HuH-7 (cell line): Measurements from ENCODE around the gene CCL24.
"Not testable (repeated sequence)": the region's sequence is repeated elsewhere in the genome, so short reads cannot be mapped to it uniquely, and the experiment has no call there.

ENCODE experiments used
- DNase-seq: peaks from one replicate; pipeline ENCODE4 v3.0.0; 2011; ENCODE audit warnings: low spot score

CCL24 gene, protein sequence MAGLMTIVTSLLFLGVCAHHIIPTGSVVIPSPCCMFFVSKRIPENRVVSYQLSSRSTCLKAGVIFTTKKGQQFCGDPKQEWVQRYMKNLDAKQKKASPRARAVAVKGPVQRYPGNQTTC

DNA sequence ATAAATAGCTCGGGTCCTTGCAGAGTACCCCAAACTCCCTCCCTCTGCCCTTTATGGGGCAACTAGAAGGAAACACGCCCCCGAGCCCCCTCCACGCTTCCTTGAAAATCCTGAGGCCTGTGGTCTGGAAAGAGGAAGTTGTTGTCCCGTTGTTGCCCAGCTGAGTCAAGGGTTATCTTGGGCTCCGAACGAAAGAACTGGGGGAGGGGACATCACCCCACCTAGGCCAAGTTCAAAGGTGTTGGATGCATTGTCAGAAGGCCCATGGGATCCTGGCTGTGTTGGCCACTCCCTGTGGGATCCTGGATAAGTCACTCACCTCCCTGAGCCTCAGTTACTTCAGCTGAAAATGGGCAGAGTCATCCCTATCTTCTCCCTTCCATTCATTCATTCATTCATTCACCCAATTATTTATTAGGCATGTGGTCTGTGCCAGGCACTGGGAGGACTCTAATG lies at the start of gene CCL24:
Gene CCL24, minus strand, starts transcription at position 26 of the 456 bp plus-strand sequence. CDS start 91 bp downstream, outside the sequence.
- no peak for DNase-seq

DNA sequence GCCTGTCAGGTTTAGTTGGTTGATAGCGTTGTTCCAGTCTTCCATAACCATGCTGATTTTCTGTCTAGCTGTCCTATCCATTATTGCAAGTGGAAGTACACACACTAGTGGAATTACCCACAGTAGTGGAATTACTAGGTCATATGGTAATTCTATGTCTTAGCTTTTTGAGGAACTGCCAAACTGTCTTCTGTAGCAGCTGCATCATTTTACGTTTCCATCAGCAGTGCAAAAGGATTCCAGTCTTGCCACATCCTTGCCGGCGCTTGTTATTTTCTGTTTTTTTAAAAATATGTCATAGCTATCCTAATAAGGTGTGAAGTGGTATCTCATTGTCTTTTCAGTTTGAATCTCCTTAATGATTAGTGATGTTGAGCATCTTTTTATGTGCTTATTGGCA lies 48.0 kb upstream of the CCL24 start:
- no peak for DNase-seq

DNA sequence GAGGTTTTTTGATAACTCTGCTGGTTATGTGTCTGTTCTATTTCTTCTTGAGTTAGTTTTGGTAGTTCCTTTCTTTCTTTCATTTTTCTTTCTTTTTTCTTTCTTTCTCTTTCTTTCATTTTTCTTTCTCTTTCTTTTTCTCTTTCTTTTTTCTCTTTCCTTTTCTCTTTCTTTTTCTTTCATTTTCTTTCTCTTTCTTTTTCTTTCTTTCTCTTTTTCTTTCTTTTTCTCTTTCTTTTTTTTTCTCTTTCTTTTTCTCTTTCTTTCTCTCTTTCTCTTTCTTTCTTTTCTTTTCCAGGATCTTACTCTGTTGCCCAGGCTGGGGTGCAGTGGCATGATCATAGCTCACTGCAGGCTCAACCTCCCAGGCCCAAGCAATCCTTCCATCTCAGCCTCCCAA lies 44.8 kb upstream of the CCL24 start:
- DNase-seq, result no peak

DNA sequence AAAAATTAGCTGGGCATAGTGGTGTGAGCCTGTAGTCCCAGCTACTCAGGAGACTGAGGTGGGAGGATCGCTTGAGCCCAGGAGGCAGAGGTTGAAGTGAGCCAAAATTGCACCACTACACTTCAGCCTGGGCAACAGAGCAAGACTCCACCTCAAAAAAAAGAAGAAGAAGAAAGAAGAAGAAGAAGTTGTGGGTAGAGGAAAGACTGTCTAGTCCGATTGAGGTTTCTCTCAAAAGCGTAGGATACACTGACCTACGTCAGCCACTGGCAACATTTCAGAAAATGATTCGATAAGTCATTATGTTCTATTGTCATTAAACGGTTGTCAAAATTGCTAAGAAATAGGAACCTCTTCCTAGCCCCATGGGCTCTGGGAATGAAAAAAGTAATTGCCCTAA lies 42.9 kb upstream of the CCL24 start:
- DNase-seq, result no peak

DNA sequence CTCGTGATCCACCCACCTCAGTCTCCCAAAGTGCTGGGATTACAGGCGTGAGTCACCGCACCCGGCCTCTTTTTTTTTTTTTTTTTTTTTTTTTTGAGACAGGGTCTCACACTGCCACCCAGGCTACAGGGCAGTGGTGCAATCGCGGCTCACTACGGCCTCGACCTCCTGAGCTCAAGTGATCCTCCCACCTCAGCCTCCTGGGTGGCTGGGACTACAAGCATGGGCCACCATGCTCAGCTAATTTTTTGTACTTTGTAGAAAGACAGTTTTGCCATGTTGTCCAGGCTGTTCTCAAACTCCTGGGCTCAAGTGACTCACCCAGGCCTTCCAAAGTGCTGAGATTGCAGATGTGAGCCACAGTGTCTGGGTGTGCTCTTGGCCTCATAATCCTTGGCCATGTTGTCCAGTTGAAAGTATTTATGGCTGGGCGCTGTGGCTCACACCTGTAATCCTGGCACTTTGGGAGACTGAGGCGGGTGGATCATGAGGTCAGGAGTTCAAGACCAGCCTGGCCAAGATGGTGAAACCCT lies 41.3 kb upstream of the CCL24 start:
- DNase-seq, result not testable (repeated sequence)

DNA sequence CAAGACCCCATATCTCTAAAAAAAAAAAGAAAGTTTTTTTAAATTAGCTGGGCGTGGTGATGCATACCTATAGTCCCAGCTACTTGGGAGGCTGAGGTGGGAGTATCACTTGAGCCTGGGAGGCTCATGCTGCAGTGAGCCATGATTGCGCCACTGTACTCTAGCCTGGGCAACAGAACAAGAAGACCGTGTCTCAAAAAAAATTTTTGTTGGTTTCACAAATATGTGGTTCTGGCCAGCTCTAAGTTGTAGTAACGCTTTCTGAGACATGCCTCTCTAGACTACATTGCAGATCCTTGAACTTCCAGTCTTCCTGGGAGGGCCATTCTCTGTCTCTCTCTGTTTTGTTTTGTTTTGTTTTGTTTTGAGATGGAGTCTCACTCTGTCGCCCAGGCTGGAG lies 40.6 kb upstream of the CCL24 start:
- no peak for DNase-seq

DNA sequence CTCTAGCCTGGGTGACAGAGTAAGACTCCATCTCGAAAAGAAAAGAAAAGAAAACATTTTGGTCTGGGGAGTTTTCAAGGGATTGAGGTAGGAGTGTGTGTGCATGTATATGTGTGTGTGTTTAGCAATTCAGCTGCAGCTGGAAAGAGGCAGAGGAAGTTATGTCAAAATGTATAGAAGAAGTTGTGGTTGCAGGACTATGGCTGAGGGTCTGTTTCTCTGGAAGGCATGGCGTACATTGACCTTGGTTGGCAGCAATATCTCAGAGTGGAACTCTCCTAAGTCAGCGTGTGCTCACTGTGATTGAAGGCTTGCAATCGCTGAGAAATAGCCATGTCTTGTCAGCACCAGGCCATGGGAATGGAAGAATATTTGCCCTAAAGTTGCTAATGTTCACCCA lies 36.6 kb upstream of the CCL24 start:
- DNase-seq, result no peak

DNA sequence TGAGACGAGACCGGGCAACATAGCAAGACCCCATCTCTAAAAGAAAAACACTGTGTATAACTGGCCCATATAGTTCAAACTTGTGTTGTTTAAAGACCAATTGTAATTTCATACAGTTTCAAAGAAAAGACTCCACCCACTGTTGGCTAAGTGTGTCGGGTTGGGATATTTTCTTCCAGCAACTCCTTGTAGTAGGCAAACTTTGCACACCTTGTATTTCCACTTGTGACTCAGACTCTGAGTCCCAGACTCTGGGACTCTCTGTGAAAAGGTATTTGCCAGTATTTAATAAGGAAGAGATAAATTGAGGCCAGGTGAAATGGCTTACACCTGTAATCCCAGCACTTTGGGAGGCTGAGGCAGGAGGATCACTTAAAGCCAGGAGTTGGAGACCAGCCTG lies 36.0 kb upstream of the CCL24 start:
- DNase-seq, result no peak

DNA sequence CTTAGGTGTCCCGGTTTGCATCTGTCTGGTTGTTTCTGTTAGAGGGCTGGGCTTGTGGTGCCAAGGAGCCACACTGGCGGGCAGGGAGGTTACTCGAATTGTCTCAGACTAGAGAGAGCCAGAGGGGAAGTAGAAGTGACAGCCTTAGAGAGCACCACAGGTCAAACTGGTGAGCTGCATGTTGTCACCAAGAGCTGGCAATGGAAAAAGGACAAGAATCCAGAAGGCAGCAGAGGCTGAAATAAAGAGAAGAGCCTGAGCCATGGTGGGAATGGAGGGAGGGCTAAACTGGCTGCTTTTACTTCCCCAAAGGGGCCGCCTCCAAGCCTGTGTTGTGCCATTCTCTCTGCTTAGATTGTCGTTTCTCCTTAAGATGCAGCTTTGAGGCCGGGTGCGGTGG lies 34.1 kb upstream of the CCL24 start:
- DNase-seq, result no peak

DNA sequence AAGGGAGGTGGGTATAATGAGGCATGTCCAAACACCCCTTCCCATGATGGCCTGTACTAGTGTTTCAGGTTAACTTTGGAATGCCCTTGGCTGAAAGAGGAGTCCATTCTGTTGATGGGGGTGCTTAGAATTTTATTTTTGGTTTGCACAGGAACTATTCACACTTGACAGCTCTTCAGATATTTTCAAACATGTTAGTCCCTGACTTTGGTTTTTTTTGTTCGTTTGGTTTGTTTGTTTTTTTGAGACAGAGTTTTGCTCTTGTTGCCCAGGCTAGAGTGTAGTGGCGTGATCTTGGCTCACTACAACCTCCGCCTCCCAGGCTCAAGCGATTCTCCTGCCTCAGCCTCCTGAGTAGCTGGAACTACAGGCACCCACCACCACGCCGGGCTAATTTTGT lies 31.5 kb upstream of the CCL24 start:
- DNase-seq, result not testable (repeated sequence)

DNA sequence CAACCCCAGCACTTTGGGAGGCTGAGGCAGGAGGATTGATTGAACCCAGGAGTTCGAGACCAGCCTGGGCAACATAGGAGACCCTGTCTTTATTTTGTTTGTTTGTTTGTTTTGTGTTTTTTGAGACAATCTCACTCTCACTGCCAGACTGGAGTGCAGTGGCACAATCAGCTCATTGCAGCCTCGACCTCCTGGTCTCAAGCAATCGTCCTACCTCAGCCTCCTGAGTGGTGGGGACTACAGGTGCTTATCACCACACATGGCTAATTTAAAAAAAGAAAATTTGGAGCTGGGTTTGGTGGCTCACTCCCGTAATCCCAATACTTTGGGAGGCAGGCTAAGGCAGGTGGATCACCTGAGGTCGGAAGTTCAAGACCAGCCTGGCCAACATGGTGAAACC lies 30.6 kb upstream of the CCL24 start:
- no peak for DNase-seq

DNA sequence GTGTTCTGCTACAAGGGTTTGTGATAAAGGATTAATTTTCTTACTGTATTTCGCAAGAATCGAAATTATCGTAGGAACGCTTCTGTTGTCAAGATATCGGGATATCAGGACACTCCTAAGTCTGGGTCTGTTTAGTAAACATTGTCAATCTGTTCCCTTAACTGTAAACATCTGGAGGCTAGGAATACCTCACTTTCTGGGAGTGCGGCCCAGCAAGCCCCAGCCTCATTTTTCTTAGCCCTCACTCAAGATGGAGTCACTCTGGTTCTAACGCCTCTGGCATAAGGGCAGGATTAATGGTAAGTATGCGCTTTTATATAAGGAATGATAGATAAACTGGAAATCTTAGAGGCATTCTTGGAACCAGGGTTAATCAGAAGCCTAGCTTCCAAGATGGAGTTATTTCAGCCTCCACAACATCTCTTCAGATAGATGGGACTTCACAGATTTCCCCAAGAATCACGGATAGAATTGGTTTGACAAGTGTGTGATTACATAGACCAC lies 30.1 kb upstream of the CCL24 start:
- no peak for DNase-seq

DNA sequence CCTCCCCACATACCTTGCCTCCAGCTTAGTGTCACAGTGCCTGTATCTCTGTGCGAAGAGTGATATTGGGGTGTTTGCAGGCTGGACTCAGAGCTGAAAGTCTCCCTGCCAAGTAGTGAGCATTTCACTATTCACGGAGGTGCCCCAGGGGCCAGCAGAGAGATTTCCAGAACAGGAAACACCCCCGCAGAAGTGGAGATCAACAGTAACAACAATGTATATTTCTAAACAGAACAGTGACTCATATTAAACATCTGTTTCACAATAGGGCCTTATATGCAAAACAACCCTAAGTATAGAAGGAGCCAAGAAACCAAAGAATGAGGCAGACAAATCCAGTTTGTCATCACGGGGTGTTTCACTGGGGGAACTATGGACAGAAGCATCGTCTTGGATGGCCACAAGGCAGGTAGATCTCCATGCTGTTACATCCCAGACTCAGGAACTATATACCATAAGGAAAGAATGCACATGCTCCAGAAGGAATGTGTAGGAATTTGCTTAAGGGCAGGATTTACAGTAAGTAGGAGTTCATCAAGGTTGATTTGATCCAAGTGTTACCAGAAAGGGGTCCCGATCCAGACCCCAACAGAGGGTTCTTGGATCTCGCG lies 29.3 kb upstream of the CCL24 start:
- no peak for DNase-seq

DNA sequence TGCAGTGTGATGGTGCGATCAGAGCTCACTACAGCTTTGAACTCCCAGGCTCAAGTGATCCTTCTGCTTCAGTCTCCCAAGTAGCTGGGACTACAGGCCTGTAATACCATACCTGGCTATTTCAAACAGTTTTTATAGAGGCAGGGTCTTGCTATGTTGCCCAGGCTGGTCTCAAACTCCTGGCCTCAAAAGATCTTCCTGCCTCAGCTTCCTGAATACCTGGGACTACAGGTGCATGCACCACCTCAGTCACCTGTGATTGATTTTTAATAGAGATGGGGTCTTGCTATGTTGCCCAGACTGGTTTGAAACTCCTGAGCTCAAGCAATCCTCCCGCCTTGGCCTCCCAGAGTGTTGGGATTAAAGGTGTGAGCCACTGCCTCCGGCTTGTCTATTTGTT lies 26.4 kb upstream of the CCL24 start:
- DNase-seq, result no peak

DNA sequence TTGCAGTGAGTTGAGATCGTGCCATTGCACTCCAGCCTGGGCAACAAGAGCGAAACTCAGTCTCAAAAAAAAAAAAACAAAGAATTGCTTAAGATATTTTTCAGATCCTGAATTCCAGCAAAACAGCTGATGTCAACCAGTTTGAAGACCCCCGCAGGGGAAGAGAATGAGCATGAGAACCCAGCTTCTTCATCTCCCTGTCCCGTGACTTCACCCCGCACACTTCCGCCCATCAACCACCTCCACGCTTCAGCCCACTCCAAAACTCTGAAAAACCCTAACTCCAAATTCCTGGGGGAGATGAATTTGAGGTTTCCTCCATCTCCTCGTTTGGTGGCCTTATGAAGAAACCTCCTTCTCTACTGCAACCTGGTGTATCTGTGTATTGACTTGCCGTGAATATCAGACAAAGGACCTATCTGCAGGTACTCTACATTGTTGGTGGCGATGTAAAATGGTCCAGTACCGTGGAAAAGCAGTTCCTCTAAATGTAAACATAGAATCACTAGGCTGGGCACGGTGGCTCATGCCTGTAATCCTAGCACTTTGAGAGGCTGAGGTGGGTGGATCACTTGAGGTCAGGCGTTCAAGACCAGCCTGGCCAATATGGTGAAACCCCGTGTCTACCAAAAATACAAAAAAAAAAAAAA lies 24.8 kb upstream of the CCL24 start:
- DNase-seq, result not testable (repeated sequence)

DNA sequence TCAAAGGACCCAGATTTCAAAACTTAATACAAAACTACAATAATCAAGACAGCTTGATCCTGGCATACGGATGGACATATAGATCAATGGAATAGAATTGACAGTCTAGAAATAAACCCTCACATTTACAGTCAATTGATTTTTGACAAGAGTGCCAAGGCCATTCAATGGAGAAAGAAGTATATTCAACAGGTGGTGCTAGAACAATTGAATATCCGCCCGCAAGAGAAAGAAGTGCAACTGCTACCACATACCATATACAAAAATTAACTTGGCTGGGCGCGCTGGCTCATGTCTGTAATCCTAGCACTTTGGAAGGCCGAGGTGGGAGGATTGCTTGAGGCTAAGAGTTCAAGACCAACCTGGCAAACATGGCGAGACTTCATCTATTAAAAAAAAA lies 23.2 kb upstream of the CCL24 start:
- no peak for DNase-seq

DNA sequence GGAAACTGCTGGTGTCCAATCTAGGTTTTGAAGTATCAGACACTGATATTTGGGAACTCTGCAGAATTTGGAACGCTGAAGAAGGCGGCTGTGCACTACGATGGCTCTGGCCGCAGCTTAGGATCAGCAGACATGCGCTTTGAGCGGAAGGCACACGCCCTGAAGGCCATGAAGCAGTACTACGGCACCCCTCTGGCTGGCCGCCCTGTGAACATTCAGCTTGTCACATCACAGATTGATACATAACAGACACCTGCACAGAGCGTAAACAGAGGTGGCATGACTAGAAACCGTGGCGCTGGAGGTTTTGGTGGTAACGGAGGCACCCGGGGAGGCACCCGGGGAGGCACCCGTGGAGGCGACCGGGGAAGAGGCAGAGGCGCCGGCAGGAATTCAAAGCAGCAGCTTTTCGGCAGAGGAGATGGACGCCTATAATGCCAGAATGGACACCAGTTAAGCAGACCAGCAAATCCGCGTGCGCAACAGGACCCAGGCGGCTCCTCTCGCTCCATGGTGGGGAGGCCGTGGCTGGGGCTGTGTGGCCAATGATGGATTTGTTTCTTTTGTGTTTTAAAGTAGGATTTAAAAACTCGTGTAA lies 22.2 kb upstream of the CCL24 start:
- DNase-seq, result no peak

DNA sequence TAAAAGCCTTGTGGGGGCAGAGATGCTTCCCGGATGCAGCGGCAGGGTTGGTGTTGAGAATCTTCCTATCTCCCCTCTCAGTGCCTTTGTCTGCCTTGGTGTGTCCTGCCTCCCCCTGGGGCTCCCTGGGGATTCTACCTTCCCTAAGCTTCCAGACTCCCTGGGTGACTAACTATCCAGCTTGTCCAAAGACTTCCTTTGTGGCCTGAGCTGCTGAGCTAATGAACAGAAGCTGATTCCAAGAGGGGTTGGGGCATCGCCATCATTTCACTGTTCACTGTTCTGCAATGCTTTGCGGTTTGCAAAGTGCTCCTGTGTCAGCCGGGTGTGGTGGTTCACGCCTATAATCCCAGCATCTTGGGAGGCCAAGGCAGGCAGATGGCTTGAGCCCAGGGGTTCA lies 20.1 kb upstream of the CCL24 start:
- DNase-seq, result not testable (repeated sequence)

DNA sequence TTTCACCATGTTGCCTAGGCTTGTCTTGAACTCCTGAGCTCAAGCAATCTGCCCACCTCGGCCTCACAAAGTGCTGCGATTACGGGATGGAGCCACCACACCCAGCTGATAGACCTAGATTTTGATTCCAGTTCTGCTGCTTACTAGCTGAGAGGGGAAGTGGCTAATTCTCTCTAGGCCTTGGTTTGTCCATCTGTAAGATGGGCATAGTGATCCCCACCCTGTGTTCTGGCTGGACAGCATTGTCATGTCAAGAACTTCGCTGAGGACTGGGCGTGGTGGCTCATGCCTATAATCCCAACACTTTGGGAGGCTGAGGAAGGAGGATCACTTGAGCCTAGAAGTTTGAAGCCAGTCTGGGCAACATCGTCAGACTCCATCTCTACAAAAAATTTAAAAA lies 17.4 kb upstream of the CCL24 start:
- DNase-seq, result no peak

DNA sequence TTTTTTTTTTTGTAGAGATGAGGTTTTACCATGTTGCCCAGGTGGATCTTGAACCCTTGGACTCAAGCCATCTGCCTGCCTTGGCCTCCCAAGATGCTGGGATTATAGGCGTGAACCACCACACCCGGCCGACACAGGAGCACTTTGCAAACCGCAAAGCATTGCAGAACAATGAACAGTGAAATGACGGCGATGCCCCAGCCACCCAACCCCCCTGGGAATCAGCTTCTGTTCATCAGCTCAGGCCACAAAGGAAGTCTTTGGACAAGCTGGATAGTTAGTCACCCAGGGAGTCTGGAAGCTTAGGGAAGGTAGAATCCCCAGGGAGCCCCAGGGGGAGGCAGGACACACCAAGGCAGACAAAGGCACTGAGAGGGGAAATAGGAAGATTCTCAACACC lies 16.1 kb upstream of the CCL24 start:
- DNase-seq, result not testable (repeated sequence)

DNA sequence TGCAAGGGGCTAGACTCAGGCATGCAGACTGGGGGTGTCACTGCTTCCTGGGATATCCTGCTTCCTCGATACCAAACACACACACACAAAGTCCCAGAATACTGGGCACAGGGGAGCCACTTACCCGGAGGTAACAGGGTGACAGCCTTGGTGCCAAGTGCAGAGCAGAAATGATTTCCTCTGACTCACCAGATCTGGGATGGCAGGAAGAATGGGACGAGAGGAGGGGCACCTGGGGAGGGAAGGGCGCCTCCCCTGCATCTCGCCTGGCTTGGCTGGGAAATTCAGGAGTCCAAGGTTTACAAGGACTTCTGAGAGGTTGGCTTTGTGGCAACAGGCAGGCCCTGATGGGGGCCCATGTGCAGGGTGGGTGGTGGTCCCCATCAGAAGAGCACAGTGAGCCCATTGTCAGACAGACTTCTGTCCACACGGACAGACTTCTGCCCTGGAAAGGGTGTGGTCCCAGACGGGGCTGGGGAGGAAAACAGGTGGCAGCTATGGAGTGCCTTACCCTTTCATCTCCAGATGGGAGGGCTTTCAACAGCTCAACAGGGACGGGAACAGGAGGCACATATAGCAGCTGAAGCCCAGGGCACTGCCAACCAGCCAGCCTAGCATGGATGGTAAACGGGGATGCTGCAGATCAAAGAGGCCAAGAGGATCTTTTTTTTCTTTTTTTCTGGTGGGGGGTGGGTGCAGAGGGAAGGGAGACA lies 9.7 kb upstream of the CCL24 start:
- no peak for DNase-seq

DNA sequence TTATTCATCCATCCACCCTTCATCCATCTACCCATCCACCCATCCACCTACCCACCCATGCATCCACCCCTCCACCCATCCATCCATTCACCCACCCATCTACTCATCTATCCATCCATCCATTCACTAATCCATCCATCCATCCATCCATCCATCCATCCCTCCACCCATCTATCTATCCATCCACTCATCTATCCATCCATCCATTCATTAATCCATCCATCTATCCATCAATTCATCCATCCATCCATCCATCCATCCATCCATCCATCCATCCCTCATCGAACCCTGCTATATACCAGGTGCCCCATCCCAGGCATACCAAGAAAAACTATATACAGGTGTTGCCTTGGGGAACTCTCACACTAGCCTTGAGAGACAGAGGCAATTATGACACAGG lies 7.1 kb upstream of the CCL24 start:
- no peak for DNase-seq
